Rectal smooth muscle tissue (tissue), 1 donor: Measurements from ENCODE around the gene PACC1.
"Not testable (repeated sequence)": the region's sequence is repeated elsewhere in the genome, so short reads cannot be mapped to it uniquely, and the experiment has no call there.

Source experiments
- H3K27ac ChIP-seq: one replicate; pipeline ENCODE4 v1.7.0; 2013; ENCODE audit warnings: low read depth, low read length, inconsistent platforms
- H3K27me3 ChIP-seq: one replicate; pipeline ENCODE4 v1.7.0; 2013; ENCODE audit warnings: low read length; ENCODE audit not compliant: control insufficient read depth, insufficient read depth
- H3K36me3 ChIP-seq: one replicate; pipeline ENCODE4 v1.7.0; 2013; ENCODE audit warnings: low read length; ENCODE audit not compliant: control insufficient read depth, insufficient read depth
- H3K4me1 ChIP-seq: one replicate; pipeline ENCODE4 v1.7.0; 2013; ENCODE audit warnings: low read length; ENCODE audit not compliant: control insufficient read depth, insufficient read depth
- H3K4me3 ChIP-seq: one replicate; pipeline ENCODE4 v1.7.0; 2013; ENCODE audit warnings: low read length
- H3K9ac ChIP-seq: one replicate; pipeline ENCODE4 v1.7.0; 2013; ENCODE audit warnings: low read length

PACC1 gene

DNA sequence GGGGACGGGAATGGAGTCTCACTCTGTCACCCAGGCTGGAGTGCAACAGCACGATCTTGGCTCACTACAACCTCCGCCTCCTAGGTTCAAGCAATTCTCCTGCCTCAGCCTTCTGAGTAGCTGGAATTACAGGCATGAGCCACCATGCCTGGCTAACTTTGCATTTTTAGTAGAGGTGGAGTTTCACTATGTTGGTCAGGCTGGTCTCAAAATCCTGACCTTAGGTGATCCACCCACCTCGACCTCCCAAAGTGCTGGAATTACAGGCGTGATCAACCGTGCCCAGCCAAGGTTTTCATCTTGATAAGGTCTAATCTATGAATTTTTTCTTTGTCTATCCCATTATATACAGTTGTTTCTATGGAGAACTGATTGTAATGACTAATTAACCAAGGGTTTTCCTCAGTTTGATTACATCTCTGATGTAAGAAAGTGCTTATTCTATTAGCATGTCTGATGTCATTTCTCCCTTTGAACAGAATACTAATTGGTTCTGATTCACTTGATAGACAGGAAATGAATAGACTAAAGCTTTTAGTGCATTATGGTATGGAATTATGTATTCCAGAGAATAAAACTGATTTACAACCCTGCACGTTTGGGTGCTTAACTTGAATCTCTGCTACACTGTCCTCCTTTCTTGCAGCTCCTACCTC lies 11.9 kb downstream of the PACC1 start:
- Histone ChIP-seq H3K9ac (no peak overlapping the region), H3K27ac (no peak overlapping the region), H3K4me3 (no peak overlapping the region), H3K4me1 (no peaks in the 10 kb centered on the region), H3K27me3 (no peaks in the 10 kb centered on the region), H3K36me3 (no peaks in the 10 kb centered on the region)

DNA sequence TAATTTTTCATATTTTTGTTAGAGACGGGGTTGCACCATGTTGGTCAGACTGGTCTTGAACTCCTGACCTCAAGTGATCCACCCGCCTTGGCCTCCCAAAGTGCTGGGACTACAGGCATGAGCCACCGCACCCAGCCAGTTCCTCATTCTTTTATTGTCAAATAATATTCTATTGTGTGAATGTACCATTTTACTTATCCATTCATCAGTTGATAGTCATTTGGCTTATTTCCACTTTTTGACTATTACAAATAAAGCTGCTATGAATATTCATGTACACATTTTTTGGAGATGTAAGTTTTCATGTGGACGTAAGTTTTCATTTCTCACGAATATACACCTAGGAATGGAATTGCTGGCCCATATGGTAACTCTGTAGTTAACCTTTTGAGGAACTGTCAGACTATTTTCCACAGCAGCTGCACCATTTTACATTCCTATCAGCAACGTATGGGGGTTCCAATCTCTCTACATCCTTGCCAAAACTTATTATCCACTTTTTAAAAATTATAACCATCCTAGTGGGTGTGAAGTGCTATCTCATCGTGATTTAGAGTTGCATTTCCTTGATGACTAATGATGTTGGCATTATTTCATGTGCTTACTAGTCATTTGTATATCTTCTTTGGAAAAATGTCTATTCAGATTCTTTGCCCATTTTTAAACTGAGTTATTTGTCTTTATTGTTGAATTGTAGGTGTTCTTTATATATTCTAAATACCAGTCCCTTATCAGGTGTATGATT lies 12.7 kb downstream of the PACC1 start:
- Histone ChIP-seq H3K36me3 (no peaks in the 10 kb centered on the region), H3K27ac (no peak overlapping the region), H3K4me1 (no peaks in the 10 kb centered on the region), H3K9ac (no peak overlapping the region), H3K27me3 (no peaks in the 10 kb centered on the region), H3K4me3 (no peak overlapping the region)

DNA sequence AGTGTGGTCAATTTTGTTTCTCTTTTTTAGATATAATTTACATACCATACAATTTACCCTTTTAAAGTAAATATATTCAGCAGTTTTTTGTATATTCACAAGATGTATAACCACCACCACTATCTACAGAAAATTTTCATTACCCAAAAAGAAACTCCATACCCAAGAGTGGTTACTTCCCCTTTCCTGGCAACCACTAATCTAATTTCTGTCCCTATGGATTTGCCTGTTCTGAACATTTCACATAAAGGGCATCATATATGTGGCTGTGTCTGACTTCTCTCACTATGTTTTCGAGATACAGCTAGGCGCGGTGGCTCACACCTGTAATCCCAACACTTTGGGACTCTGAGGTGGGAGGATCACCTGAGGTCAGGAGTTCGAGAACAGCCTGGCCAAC lies 13.6 kb downstream of the PACC1 start:
- Histone ChIP-seq H3K27me3 (no peaks in the 10 kb centered on the region), H3K36me3 (no peaks in the 10 kb centered on the region), H3K27ac (no peak overlapping the region), H3K9ac (no peak overlapping the region), H3K4me3 (no peak overlapping the region), H3K4me1 (no peaks in the 10 kb centered on the region)

DNA sequence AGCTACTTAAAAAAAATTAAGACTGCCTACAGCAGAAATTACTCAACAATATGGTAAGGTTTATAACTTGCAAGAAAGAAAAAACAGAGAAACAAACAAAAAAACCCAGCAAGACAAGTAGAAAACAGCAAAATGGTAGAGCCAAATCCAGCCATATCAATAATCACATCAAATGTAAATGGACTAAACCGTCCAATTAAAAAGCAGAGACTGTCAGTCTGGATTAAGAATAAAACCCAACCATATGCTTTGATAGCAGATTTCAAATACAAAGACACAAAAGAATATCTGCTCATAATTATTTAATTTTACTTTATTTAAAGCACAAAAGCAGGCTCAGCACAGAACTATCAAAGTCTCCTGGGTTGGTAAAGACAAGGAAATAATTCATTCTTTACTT lies 17.5 kb downstream of the PACC1 start:
- H3K4me1 ChIP-seq: no peaks in the 10 kb centered on the region
- H3K36me3 ChIP-seq: no peaks in the 10 kb centered on the region
- H3K9ac ChIP-seq: no peak overlapping the region
- H3K4me3 ChIP-seq: no peak overlapping the region
- no peaks in the 10 kb centered on the region for H3K27me3 ChIP-seq
- no peak overlapping the region for H3K27ac ChIP-seq

DNA sequence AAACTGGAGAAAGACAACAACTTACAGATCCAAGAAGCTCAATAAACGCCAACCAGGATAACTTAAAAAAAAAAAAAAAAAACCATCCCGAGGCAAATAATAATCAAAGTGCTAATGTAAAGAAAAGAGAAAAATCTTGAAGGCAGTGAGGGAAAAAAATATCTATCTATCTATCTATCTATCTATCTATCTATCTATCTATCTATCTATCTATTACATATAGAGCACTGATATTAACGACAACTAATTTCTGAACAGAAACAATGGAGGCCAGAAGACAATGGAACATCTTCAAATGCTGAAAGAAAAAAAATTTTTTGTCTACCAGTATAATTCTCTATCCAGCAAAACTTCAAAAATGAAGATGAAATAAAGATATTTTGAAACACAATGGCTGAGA lies 18.0 kb downstream of the PACC1 start:
- Histone ChIP-seq H3K4me3 (no peak overlapping the region), H3K27me3 (no peaks in the 10 kb centered on the region), H3K9ac (no peak overlapping the region), H3K36me3 (no peaks in the 10 kb centered on the region), H3K27ac (no peak overlapping the region), H3K4me1 (no peaks in the 10 kb centered on the region)

DNA sequence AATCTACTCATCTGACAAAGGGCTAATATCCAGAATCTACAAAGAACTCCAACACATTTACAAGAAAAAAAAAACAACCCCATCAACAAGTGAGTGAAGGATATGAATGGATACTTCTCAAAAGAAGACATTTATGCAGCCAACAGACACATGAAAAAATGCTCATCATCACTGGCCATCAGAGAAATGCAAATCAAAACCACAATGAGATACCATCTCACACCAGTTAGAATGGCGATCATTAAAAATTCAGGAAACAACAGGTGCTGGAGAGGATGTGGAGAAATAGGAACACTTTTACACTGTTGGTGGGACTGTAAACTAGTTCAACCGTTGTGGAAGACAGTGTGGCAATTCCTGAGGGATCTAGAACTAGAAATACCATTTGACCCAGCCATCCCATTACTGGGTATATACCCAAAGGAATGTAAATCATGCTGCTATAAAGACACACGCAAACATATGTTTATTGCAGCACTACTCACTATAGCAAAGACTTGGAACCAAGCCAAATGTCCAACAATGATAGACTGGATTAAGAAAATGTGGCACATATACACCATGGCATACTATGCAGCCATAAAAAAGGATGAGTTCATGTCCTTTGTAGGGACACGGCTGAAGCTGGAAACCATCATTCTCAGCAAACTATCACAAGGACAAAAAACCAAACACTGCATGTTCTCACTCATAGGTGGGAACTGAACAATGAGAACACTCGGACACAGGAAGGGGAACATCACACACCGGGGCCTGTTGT lies 18.8 kb downstream of the PACC1 start:
- H3K27me3 ChIP-seq, H3K4me3 ChIP-seq, H3K27ac ChIP-seq, H3K4me1 ChIP-seq, H3K36me3 ChIP-seq, H3K9ac ChIP-seq: not testable (repeated sequence)

DNA sequence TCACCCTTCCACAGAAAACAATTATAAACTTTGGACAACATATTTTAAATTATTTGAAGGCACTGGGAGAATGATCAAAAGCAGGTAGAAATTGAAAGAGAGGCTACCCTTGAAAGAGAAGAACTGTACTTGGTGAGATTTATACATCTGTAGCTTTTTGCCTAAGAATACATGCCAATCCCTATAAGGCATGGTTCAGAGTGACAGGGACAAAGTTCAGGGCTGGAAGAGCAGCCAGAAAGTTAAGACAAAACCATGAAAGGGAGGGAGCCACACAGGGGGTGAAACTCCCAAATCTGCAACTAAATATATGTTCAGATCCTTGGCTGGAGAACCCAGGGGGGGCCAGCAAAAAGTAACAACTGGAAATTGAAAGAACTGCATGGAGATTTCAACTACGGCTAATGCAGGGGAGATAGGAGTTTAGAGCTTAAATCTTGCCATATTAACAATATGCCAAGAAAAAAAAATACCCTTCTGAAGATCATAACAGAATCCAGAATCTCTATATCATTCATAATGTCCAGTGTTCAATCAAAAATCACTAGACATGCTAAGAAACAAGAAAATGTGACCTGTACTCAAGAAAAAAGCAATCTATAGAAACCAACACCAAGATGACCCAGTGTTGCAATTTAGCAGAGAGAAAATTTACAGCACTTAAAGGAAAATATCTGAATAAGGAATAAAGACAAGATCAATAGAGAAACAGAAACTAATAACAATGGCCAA lies 25.5 kb downstream of the PACC1 start:
- H3K27me3 ChIP-seq: no peaks in the 10 kb centered on the region
- no peaks in the 10 kb centered on the region for H3K4me1 ChIP-seq
- H3K36me3 ChIP-seq: peaks cover 6% of the 10 kb centered on the region
- no peak overlapping the region for H3K4me3 ChIP-seq
- H3K9ac ChIP-seq: no peak overlapping the region
- H3K27ac ChIP-seq: no peak overlapping the region

DNA sequence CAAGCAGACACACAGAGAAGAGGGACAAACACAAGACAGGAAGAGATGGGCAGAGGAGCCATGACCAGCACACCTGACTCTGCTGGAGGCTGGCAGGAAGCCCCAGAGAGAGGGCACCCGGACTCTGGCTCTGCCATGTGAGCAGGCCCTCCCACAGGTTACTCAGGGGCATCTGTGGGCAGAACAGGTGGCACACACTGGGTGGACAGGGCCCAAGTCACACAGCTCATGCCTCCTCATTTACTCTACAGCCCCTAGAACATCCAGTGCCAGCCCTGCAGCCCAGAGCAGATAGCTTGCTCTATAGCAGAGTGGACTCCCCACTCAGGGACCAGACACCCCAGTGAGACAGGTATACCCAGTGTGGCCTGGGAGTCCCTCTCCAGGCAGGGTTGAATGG lies 28.7 kb downstream of the PACC1 start:
- Histone ChIP-seq H3K4me1 (no peaks in the 10 kb centered on the region), H3K4me3 (no peak overlapping the region), H3K9ac (no peak overlapping the region), H3K36me3 (peaks cover 6% of the 10 kb centered on the region), H3K27ac (no peak overlapping the region), H3K27me3 (no peaks in the 10 kb centered on the region)

DNA sequence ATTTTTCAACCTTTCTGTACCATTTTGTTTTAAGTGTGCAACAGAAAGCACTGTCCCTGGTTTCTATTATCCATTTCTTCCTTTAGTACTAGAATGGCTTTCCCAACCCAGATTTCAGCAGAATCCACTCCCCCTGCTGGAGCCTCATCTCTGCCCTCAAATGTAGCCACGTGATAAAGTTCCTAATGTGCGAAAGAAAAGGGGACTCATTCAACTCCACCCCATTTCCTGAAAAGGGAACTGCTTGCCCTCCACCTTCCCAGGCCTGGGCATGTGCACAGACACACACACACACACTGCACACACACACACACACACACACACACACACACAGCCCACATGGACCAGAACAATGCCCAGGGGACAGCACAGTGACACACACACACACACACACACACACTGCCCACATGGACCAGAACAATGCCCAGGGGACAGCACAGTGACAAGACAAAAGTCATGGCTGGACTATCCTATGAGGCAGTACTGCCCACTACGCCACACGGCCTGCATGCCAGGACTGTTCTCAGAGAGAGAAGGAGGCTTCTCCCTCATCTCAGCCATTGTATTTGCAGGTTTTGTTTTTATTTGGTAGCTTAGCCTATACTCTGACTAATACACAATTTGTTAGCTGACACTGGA lies 33.2 kb downstream of the PACC1 start:
- Histone ChIP-seq H3K36me3 (peaks cover 8% of the 10 kb centered on the region), H3K27me3 (no peaks in the 10 kb centered on the region), H3K4me3 (no peak overlapping the region), H3K9ac (no peak overlapping the region), H3K27ac (no peak overlapping the region), H3K4me1 (no peaks in the 10 kb centered on the region)

DNA sequence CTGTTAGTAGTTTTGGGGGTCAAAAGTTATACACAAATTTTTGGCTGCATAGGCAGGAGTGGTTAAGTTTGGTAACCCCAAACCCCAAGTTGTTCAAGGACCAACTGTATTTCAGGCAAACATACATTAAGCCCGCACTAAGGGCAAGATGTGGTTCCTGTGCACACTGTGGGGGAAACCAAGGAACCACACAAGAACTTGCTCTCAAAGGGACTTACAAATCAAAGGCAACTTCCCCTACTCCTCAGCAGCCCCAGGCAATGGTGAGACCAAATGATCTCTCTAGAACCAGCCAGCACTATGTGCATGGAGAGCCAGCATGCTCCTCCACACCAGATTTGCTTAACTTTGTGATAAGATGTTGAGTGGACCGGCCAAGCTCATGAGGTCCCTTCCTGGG lies 35.3 kb downstream of the PACC1 start:
- Histone ChIP-seq H3K9ac (no peak overlapping the region), H3K27me3 (no peaks in the 10 kb centered on the region), H3K4me1 (no peaks in the 10 kb centered on the region), H3K36me3 (peaks cover 2% of the 10 kb centered on the region), H3K4me3 (no peak overlapping the region), H3K27ac (no peak overlapping the region)

DNA sequence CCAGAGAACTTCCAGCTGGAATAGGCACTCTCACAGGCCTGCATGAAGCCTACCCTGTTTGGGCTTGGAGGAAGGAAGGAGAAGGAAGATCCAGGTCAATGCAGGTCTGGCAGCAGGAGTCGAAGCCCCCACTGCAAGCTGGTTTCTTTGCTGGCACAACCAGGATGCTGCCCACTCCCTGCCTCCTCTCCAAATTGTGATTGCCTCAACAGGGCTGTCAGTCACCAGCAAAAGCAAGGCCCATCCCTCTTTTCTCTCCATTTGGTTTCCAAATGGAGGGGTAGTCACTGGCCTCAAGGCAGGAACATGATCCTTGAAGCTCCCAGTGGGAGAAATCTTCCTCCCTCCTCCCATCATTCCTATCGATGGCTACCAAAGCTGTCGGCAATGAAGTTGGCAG lies 37.0 kb downstream of the PACC1 start:
- Histone ChIP-seq H3K36me3 (peaks cover 2% of the 10 kb centered on the region), H3K4me3 (no peak overlapping the region), H3K27me3 (no peaks in the 10 kb centered on the region), H3K9ac (no peak overlapping the region), H3K4me1 (no peaks in the 10 kb centered on the region), H3K27ac (no peak overlapping the region)

DNA sequence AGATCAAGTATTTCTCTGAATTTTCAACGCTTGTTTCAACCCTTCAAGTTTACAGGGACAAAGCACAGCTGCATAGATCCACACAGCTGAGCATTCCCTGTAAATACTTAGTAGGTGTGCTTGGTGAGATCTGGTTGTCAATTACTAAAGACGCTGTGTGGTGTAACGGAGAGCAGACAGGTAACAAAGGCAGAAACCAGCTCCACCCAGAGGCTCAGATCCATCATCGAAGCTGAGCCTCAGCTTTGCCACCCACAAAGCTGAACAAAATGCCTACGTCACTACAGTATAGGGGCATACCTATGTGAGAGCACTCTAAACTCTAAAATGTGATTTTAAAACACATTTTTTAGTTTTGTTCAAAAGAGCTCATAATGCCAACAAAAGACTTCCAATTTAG lies 38.7 kb downstream of the PACC1 start:
- Histone ChIP-seq H3K4me3 (no peak overlapping the region), H3K36me3 (peaks cover 2% of the 10 kb centered on the region), H3K9ac (no peak overlapping the region), H3K27ac (no peak overlapping the region), H3K4me1 (no peaks in the 10 kb centered on the region), H3K27me3 (no peaks in the 10 kb centered on the region)
